K562 (cell line): ENCODE data around the gene FOXO3. TPM values are rescaled to one million over a fixed set of nuclear protein-coding genes. Genes with fewer than 3 reads are reported as not detected.
A peak's percentile ranks its signal among the peaks of the same experiment; 100 is the strongest.

ENCODE experiments used
- ATF7 ChIP-seq: fragments of 450-650 bp; IDR thresholded peaks from 2 replicates; pipeline ENCODE4 v1.7.1; 2014; ENCODE audit warnings: mild to moderate bottlenecking, moderate library complexity
- BCOR ChIP-seq: fragments of 450-650 bp; IDR thresholded peaks from 2 replicates; pipeline ENCODE4 v1.6.1; 2016
- CBX5 ChIP-seq: IDR thresholded peaks from 2 replicates; pipeline ENCODE4 v1.6.1; 2014; ENCODE audit warnings: low read depth, borderline replicate concordance
- ELF2 ChIP-seq: fragments of 250-450 bp; sonication (Bioruptor Pico); IDR thresholded peaks from 2 replicates; pipeline ENCODE4 v1.5.0; 2021; ENCODE audit warnings: mild to moderate bottlenecking
- ELF4 ChIP-seq: fragments of 450-650 bp; formaldehyde crosslinking; IDR thresholded peaks from 2 replicates; pipeline ENCODE4 v1.4.0; 2022; ENCODE audit warnings: missing genetic modification characterization
- HNRNPUL1 ChIP-seq: fragments of 200-400 bp; formaldehyde crosslinking; IDR thresholded peaks from 2 replicates; pipeline ENCODE4 v1.6.1; 2017; ENCODE audit warnings: low read length
- KAT7 ChIP-seq: sonication (generic); formaldehyde crosslinking; IDR thresholded peaks from 2 replicates; pipeline ENCODE4 v1.8.0; 2022; ENCODE audit warnings: missing genetic modification reagents, mild to moderate bottlenecking, borderline replicate concordance
- MAFK ChIP-seq: IDR thresholded peaks from 2 replicates; pipeline ENCODE4 v1.6.1; 2011; ENCODE audit warnings: low read length, improper control_type of control experiment
- MED1 ChIP-seq: sonication (generic); formaldehyde crosslinking; IDR thresholded peaks from 2 replicates; pipeline ENCODE4 v1.8.1; 2023; ENCODE audit warnings: missing genetic modification reagents, borderline replicate concordance
- NBN ChIP-seq: fragments of 450-650 bp; IDR thresholded peaks from 2 replicates; pipeline ENCODE4 v1.6.1; 2016; ENCODE audit warnings: low read depth, mild to moderate bottlenecking
- SAFB ChIP-seq: fragments of 200-400 bp; formaldehyde crosslinking; IDR thresholded peaks from 2 replicates; pipeline ENCODE4 v1.6.1; 2017; ENCODE audit warnings: low read depth, low read length, borderline replicate concordance
- SRSF7 ChIP-seq: fragments of 200-400 bp; formaldehyde crosslinking; optimal IDR thresholded peaks from 2 replicates; pipeline ENCODE3; 2017; ENCODE audit warnings: mild to moderate bottlenecking, low read depth, low read length
- TAF7 ChIP-seq: fragments of 450-650 bp; IDR thresholded peaks from 2 replicates; pipeline ENCODE4 v1.6.1; 2016; ENCODE audit warnings: missing genetic modification characterization, missing compliant biosample characterization
- ZBTB1 ChIP-seq: sonication (generic); formaldehyde crosslinking; IDR thresholded peaks from 2 replicates; pipeline ENCODE4 v1.8.1; 2023; ENCODE audit warnings: missing genetic modification reagents, low read depth, mild to moderate bottlenecking, borderline replicate concordance
- ZNF124 ChIP-seq: sonication (generic); formaldehyde crosslinking; IDR thresholded peaks from 2 replicates; pipeline ENCODE4 v1.8.1; 2022; ENCODE audit warnings: missing genetic modification reagents
- polyA plus RNA-seq, 8 experiments: library from polyadenylated mRNA; depleted of rRNA in 4 of 8; stranded (reverse) in 5 of 8; unstranded in 3 of 8; fragments of >200 nt; fragmentation: Nextera tagmentation in 2 of 8; fragmentation: Illumina TruSeq in 1 of 8; extraction: Ambion mirVana in 2 of 8; extraction: Trizol in 1 of 8; gene quantifications; 2 replicates each; pipeline versions ENCODE4 v1.2.1 to v1.2.3, GENCODE V29; 2011 to 2014; ENCODE audit warnings: inconsistent platforms in 1 of 8, missing spikeins in 1 of 8
- total RNA-seq, 7 experiments: library from RNA; depleted of rRNA in 6 of 7; stranded (reverse); fragments of >200 nt in 6 of 7; fragmentation: Illumina TruSeq in 2 of 7; extraction: Trizol in 2 of 7; gene quantifications; 2 replicates each; pipeline versions ENCODE4 v1.2.1 to v1.2.3, GENCODE V29; 2011 to 2021; ENCODE audit warnings: low replicate concordance in 1 of 7
- TF ChIP-seq, protein P1 (sequence below): fragments of 200-800 bp; sonication (Bioruptor generic); IDR thresholded peaks from 2 replicates; pipeline ENCODE4 v1.6.1; 2017; ENCODE audit warnings: missing genetic modification characterization, missing compliant biosample characterization
- TF ChIP-seq, protein P2 (sequence below): fragments of 250-450 bp; sonication (Bioruptor Pico); IDR thresholded peaks from 2 replicates; pipeline ENCODE4 v1.4.0; 2020
- TF ChIP-seq, protein P3 (sequence below): fragments of 450-650 bp; formaldehyde crosslinking; IDR thresholded peaks from 2 replicates; pipeline ENCODE4 v1.4.0; 2020; ENCODE audit warnings: mild to moderate bottlenecking, moderate library complexity
- TF ChIP-seq, protein P4 (sequence below): fragments of 250-450 bp; sonication (Bioruptor Pico); IDR thresholded peaks from 2 replicates; pipeline ENCODE4 v1.4.0; 2020; ENCODE audit warnings: mild to moderate bottlenecking

FOXO3 gene
- total and polyA plus RNA-seq, 9 of the 15 experiments (the other 6 are each of a cell fraction or from before 2014, with no cell fraction given) = 3.0 to 14.6 (median 6.0) TPM

DNA sequence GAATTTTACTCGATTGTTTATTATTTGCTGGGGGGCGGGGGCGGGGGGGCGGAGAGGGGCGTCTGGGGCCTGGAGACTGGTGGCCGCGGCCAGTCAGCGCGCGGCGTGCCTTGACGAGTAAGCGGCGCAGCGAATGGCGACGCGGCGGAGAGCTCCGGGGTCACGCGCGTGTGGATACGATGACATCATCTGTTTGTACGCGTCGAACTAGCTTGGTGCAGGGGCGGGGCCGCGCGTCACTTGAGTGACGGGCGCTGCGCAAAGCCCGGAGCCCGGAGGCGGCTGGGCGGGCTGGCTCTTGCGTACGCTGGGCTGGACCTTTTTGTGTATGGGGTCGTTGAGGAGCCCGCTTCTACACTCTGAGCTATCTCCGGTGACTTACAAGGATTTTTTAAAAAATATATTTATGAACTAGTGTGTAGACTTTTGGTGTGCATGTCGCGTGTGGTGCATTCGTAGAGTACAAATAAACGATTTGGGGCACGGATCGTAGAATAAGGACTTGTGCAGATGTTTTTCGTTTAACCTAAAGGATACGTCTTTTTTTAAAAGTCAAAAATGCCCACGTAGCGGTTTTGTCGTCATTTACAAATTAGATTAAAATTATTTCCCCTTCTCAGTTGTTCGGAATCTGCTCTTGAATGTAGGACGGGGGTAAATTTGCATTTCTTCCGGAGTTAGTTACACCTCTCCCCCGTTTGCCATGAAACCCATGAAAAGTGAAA, 2.2 kb upstream of the FOXO3 start (continued):
- no peak for TF ChIP-seq HNRNPUL1
- TF ChIP-seq ELF4 (CRISPR knock-in tag) = no peak
- 0 out of 2 replicates have a peak, but pooled peaks have one; percentile 1 for TF ChIP-seq BCOR
- no peak for TF ChIP-seq MED1 (CRISPR knock-in tag)
- TF ChIP-seq, protein P1, sequence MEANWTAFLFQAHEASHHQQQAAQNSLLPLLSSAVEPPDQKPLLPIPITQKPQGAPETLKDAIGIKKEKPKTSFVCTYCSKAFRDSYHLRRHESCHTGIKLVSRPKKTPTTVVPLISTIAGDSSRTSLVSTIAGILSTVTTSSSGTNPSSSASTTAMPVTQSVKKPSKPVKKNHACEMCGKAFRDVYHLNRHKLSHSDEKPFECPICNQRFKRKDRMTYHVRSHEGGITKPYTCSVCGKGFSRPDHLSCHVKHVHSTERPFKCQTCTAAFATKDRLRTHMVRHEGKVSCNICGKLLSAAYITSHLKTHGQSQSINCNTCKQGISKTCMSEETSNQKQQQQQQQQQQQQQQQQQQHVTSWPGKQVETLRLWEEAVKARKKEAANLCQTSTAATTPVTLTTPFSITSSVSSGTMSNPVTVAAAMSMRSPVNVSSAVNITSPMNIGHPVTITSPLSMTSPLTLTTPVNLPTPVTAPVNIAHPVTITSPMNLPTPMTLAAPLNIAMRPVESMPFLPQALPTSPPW (CRISPR knock-in tag) = peak; percentile 99
- TF ChIP-seq MAFK = peak; percentile 2
- TF ChIP-seq, protein P2, sequence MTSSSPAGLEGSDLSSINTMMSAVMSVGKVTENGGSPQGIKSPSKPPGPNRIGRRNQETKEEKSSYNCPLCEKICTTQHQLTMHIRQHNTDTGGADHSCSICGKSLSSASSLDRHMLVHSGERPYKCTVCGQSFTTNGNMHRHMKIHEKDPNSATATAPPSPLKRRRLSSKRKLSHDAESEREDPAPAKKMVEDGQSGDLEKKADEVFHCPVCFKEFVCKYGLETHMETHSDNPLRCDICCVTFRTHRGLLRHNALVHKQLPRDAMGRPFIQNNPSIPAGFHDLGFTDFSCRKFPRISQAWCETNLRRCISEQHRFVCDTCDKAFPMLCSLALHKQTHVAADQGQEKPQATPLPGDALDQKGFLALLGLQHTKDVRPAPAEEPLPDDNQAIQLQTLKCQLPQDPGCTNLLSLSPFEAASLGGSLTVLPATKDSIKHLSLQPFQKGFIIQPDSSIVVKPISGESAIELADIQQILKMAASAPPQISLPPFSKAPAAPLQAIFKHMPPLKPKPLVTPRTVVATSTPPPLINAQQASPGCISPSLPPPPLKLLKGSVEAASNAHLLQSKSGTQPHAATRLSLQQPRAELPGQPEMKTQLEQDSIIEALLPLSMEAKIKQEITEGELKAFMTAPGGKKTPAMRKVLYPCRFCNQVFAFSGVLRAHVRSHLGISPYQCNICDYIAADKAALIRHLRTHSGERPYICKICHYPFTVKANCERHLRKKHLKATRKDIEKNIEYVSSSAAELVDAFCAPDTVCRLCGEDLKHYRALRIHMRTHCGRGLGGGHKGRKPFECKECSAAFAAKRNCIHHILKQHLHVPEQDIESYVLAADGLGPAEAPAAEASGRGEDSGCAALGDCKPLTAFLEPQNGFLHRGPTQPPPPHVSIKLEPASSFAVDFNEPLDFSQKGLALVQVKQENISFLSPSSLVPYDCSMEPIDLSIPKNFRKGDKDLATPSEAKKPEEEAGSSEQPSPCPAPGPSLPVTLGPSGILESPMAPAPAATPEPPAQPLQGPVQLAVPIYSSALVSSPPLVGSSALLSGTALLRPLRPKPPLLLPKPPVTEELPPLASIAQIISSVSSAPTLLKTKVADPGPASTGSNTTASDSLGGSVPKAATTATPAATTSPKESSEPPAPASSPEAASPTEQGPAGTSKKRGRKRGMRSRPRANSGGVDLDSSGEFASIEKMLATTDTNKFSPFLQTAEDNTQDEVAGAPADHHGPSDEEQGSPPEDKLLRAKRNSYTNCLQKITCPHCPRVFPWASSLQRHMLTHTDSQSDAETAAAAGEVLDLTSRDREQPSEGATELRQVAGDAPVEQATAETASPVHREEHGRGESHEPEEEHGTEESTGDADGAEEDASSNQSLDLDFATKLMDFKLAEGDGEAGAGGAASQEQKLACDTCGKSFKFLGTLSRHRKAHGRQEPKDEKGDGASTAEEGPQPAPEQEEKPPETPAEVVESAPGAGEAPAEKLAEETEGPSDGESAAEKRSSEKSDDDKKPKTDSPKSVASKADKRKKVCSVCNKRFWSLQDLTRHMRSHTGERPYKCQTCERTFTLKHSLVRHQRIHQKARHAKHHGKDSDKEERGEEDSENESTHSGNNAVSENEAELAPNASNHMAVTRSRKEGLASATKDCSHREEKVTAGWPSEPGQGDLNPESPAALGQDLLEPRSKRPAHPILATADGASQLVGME (CRISPR knock-in tag) = peak; percentile 88; the same call in 1 of the 2 replicates
- TF ChIP-seq, protein P3, sequence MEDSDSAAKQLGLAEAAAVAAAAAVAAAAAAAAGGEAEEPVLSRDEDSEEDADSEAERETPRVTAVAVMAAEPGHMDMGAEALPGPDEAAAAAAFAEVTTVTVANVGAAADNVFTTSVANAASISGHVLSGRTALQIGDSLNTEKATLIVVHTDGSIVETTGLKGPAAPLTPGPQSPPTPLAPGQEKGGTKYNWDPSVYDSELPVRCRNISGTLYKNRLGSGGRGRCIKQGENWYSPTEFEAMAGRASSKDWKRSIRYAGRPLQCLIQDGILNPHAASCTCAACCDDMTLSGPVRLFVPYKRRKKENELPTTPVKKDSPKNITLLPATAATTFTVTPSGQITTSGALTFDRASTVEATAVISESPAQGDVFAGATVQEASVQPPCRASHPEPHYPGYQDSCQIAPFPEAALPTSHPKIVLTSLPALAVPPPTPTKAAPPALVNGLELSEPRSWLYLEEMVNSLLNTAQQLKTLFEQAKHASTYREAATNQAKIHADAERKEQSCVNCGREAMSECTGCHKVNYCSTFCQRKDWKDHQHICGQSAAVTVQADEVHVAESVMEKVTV (CRISPR knock-in tag) = no peak
- TF ChIP-seq SAFB = peak; percentile 59; the same call in 1 of the 2 replicates
- no peak for TF ChIP-seq ZNF124 (CRISPR knock-in tag)
- TF ChIP-seq, protein P4, sequence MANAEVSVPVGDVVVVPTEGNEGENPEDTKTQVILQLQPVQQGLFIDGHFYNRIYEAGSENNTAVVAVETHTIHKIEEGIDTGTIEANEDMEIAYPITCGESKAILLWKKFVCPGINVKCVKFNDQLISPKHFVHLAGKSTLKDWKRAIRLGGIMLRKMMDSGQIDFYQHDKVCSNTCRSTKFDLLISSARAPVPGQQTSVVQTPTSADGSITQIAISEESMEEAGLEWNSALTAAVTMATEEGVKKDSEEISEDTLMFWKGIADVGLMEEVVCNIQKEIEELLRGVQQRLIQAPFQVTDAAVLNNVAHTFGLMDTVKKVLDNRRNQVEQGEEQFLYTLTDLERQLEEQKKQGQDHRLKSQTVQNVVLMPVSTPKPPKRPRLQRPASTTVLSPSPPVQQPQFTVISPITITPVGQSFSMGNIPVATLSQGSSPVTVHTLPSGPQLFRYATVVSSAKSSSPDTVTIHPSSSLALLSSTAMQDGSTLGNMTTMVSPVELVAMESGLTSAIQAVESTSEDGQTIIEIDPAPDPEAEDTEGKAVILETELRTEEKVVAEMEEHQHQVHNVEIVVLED (CRISPR knock-in tag) = peak; percentile 87
- peak; percentile 70; the same call in 1 of the 2 replicates for TF ChIP-seq CBX5
- no peak for TF ChIP-seq SRSF7
- peak; percentile 99 for TF ChIP-seq ATF7
- no peak for TF ChIP-seq ZBTB1
- TF ChIP-seq ELF2 (CRISPR knock-in tag) = no peak
- no peak for TF ChIP-seq KAT7 (CRISPR knock-in tag)
- TF ChIP-seq TAF7 (tag) = no peak
- TF ChIP-seq NBN = no peak
